Smooth muscle cell of the pulmonary artery (primary cell): Measurements from ENCODE around the gene OSBP2. TPM values are rescaled to one million over a fixed set of nuclear protein-coding genes. Genes with fewer than 3 reads are reported as not detected.

Source experiments
- total RNA-seq: library from RNA; depleted of rRNA; stranded (reverse); fragments of >200 nt; gene quantifications from 2 replicates; pipeline ENCODE4 v1.2.3, GENCODE V29; 2014

The OSBP2 gene
- total RNA-seq, result 2.2 and 2.4 TPM in 2 replicates

GRCh38 chr22:30694640-30695350 is at the start of gene OSBP2:
Gene OSBP2, plus strand, starts transcription at chr22:30694874. Its CDS starts 36 bp downstream, at chr22:30694910.

GRCh38 chr22:30667494-30668385 is 26.9 kb upstream of the OSBP2 start, which contains the start of gene DUSP18:
Gene DUSP18, minus strand, starts transcription at chr22:30667875. Its CDS starts 3,872 bp downstream, at chr22:30664003.

Other genes starting within 250 kb of the OSBP2 start
- not detected in 2 replicates for gene SEC14L3, start 222.9 kb upstream of the OSBP2 start, total RNA-seq
- gene SEC14L4, start 189.2 kb upstream of the OSBP2 start, total RNA-seq, result 0.07 and 0.13 TPM in 2 replicates
- gene SEC14L6, start 148.1 kb upstream of the OSBP2 start, total RNA-seq, result 0.20 and 0.40 TPM in 2 replicates
- 0.23 and 0.39 TPM in 2 replicates for gene GAL3ST1, start 120.2 kb upstream of the OSBP2 start, total RNA-seq
- 72.5 and 83.5 TPM in 2 replicates for gene PES1, start 103.0 kb upstream of the OSBP2 start, total RNA-seq
- 5.5 and 7.4 TPM in 2 replicates for gene TCN2, start 87.7 kb upstream of the OSBP2 start, total RNA-seq
- gene SLC35E4, start 59.1 kb upstream of the OSBP2 start, total RNA-seq, result 16.5 and 20.5 TPM in 2 replicates
- gene DUSP18, start 27.0 kb upstream of the OSBP2 start, total RNA-seq, result 10.0 and 10.4 TPM in 2 replicates